Cardiac muscle cell (in vitro differentiated cells and primary cell): ENCODE measurements around the gene STAC2. TPM values are rescaled to one million over a fixed set of nuclear protein-coding genes. Genes with fewer than 3 reads are reported as not detected.

Experiments
- DNase-seq, 2 donors: peaks; one replicate each; pipeline versions ENCODE4 v3.0.0 to v3.0.0-alpha.2; 2010 to 2017; ENCODE audit warnings: low read depth in 1 of 2, low spot score in 1 of 2
- H3K27ac ChIP-seq: fragments of 200-600 bp; sonication (generic); 2 replicates; pipeline ENCODE4 v1.5.1; 2016
- H3K27me3 ChIP-seq: fragments of 200-600 bp; sonication (generic); 2 replicates; pipeline ENCODE4 v1.6.0; 2016; ENCODE audit warnings: control low read depth
- H3K36me3 ChIP-seq: fragments of 200-600 bp; sonication (generic); 2 replicates; pipeline ENCODE4 v1.5.1; 2016; ENCODE audit warnings: control low read depth
- H3K4me1 ChIP-seq: fragments of 200-600 bp; sonication (generic); 2 replicates; pipeline ENCODE4 v1.8.1; 2017; ENCODE audit warnings: low read depth, mild to moderate bottlenecking, mixed run types
- H3K4me3 ChIP-seq: fragments of 200-600 bp; sonication (generic); 2 replicates; pipeline ENCODE4 v1.5.1; 2016; ENCODE audit warnings: mild to moderate bottlenecking
- H3K9me3 ChIP-seq: fragments of 200-600 bp; sonication (generic); 2 replicates; pipeline ENCODE4 v1.5.1; 2017; ENCODE audit warnings: low read depth, mild to moderate bottlenecking, control low read depth
- CTCF ChIP-seq: IDR thresholded peaks from 2 replicates; pipeline ENCODE4 v1.5.1; 2012; ENCODE audit warnings: low read depth, mild to moderate bottlenecking, low read length
- polyA plus RNA-seq: library from polyadenylated mRNA; unstranded; fragments of >200 nt; fragmentation: Nextera tagmentation; extraction: Ambion mirVana; gene quantifications from 2 replicates; pipeline ENCODE4 v1.2.1, GENCODE V29; 2016
- total RNA-seq: library from RNA; depleted of rRNA; stranded (reverse); fragments of >200 nt; gene quantifications from 2 replicates; pipeline ENCODE4 v1.2.3, GENCODE V29; 2016

The STAC2 gene
- total and polyA plus RNA-seq, 2 experiments from 2014 or later: 0.17 to 0.21 TPM

DNA sequence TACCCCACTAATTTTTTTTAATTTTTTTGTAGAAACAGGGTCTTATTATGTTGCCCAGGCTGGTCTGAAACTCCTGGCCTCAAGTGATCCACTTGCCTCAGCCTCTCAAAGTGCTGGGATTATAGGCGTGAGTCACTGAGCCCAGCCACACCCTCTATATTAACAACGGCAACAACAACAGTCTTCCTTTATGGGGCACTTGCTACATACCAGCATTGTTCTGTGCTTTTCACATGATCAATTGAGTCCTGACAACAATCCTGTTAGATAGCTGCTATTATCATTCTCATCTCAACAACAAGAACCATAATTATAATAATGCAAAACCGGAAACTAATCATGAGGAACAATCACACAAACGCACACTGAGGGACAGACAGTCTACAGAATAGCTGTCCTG, 47.2 kb downstream of the STAC2 start:
- H3K27me3 ChIP-seq: no peaks in the 10 kb centered on the region
- no peaks in the 10 kb centered on the region for H3K9me3 ChIP-seq
- H3K27ac ChIP-seq: no peak overlapping the region
- no peak for TF ChIP-seq CTCF
- no peak overlapping the region for H3K4me3 ChIP-seq
- H3K36me3 ChIP-seq: no peaks in the 10 kb centered on the region
- no peaks in the 10 kb centered on the region for H3K4me1 ChIP-seq
- DNase-seq: no peak

GRCh38 chr17:39177256-39177655, 48.5 kb downstream of the STAC2 start:
- Histone ChIP-seq H3K27ac (no peak overlapping the region), H3K4me3 (no peak overlapping the region), H3K27me3 (no peaks in the 10 kb centered on the region), H3K9me3 (no peaks in the 10 kb centered on the region), H3K4me1 (no peaks in the 10 kb centered on the region), H3K36me3 (no peaks in the 10 kb centered on the region)
- DNase-seq: peak; percentile 34
- no peak for TF ChIP-seq CTCF

DNA sequence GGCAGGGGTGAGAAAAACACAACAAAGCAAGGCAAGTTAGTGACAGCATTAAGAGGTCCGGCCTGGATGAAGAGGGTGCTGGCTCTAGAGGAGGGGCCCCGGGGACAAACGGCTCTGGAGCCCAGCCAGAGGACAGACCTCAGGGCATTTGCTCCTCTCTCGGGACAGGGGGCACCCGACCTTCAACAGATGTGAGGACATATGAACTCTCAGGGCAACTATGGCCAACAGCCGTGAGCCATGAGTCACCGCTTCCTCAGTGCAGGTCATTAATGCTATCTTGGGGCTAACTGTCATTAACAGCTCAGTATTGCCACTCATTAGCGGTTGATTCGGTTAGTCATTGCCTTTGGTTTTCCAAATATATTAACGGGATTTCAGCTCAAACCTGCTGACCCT, 50.1 kb downstream of the STAC2 start:
- Histone ChIP-seq H3K27me3 (no peaks in the 10 kb centered on the region), H3K27ac (no peak overlapping the region), H3K9me3 (no peaks in the 10 kb centered on the region), H3K4me1 (no peaks in the 10 kb centered on the region), H3K4me3 (no peak overlapping the region), H3K36me3 (no peaks in the 10 kb centered on the region)
- TF ChIP-seq CTCF: no peak
- no peak for DNase-seq

DNA sequence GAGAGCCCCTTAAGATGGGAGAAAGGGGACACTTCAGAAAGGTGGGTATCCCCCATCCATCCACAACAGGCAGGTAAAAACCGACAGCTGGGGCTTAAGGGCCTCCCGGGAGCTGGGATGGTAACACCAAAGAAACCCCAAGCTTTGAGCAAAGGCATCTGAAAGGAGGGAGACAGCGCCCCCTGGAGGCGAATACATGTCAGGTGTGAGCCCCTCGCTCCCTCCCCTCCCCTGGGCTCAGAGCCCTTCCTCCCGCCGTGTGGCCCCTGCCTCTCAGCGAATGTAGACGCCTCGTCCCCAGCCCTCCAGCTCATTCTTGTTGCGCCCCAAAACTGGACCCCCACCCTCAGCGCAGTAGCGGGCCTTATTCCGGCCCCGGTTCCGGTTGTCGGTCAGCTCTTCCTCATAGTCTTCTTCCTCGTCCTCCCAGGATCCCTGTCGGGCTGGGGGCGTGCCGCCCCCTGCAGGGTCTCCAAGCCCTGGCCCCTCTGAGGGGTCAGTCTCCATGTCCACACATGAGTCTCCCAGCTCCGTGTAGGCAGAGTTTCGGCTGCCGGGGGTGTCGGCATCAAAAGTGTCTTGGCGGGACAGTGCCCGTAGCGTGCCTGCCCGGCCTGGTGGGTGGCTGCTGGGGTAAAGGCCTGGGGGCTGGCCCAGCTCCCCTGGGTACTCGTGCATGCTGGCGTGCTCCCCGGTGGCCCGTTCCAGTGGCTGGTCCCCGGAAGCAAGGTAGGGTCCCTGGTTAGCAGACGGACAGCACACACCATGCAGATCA, 50.6 kb downstream of the STAC2 start:
- Histone ChIP-seq H3K4me3 (no peak overlapping the region), H3K4me1 (no peaks in the 10 kb centered on the region), H3K9me3 (no peaks in the 10 kb centered on the region), H3K27me3 (no peaks in the 10 kb centered on the region), H3K36me3 (no peaks in the 10 kb centered on the region), H3K27ac (no peak overlapping the region)
- peak; percentile 81 for TF ChIP-seq CTCF
- peak; percentile 79 to 90 for DNase-seq

DNA sequence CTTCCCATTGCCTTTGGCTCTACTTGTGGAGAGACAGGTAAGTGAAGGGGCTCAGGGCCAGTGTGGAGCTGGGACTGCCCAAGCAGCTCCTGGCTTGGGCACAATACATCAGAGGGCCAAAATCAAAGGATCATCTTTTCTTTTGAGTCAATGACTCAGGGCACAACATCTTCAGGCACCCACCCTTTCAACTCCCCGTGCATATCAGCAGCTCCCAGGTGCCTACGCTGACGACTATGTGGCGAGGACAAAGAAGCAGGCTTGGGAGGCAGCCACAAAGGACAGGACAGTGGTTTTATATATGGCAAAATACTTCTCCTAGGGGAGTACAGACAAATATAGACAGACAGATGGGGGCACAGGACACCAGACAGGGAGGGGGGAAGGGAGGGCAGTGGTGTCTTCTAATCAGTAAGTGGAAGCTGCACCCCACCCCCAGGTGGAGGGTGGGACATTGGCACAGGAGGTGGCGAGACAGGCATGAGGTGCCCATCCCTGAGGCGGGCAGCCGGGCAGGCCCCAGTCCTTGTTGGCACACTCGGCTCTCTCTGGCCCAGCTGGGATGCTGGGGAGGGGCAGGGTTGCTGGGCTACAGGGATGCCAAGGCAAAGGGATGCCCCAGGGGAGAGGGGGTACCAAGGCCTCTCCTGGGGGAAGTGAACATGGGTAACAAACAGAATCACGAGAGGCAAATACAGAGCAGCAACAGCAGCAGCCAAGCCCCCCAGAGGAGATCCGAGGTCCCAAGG, 52.0 kb downstream of the STAC2 start:
- Histone ChIP-seq H3K4me1 (no peaks in the 10 kb centered on the region), H3K36me3 (no peaks in the 10 kb centered on the region), H3K27ac (no peak overlapping the region), H3K4me3 (no peak overlapping the region), H3K27me3 (no peaks in the 10 kb centered on the region), H3K9me3 (no peaks in the 10 kb centered on the region)
- no peak for DNase-seq
- TF ChIP-seq CTCF: no peak
